ENCODE results near the gene MVB12A. TPM values are rescaled to one million over a fixed set of nuclear protein-coding genes. Genes with fewer than 3 reads are reported as not detected.
A peak's percentile ranks its signal among the peaks of the same experiment; 100 is the strongest.

MVB12A gene
- total and polyA plus RNA-seq, 9 of the 15 experiments (the other 6 are each of a cell fraction or from before 2014, with no cell fraction given) = 1.2 to 46.2 (median 22.4) TPM

DNA sequence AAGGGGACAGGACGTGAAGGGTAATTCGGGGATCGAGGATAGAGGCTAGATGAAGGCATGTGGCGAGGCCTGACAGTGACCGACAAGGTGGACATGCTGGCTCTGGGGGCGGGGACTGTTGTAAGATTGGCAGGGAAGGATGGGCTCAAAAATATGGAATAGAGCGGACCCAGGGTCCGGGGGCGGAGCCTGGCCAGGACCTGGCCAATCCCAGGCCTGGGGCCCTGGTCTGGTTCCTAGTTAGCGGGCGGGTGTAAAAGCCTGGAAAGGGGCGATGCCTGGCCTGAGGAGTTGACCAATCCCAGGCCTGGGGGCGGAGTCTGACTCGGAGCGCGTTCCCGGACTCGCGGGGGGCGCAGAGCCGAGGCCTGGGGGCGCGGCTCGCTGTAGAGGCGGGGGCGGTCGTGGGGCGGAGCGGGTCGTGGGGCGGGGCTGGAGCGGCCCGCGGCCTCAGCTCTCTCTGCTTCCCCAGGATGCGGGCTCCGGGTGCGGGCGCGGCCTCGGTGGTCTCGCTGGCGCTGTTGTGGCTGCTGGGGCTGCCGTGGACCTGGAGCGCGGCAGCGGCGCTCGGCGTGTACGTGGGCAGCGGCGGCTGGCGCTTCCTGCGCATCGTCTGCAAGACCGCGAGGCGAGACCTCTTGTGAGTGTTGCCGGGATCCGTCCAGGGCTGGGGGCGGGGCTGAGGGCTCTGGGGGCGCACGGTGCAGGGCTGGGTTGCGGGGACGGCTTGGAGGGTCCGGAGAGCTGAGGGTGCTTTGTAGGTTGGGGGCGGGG, 50.4 kb downstream of the MVB12A start, which contains the start of gene SLC27A1 (continued):
- TF ChIP-seq ZFP30 (CRISPR knock-in tag; IDR thresholded peaks at IDR 0.05; ENCODE audit: borderline replicate concordance) = no peak
- no peak for TF ChIP-seq ZNF347 (CRISPR knock-in tag; IDR thresholded peaks at IDR 0.05; ENCODE audit: low read depth)
- TF ChIP-seq, protein P1, sequence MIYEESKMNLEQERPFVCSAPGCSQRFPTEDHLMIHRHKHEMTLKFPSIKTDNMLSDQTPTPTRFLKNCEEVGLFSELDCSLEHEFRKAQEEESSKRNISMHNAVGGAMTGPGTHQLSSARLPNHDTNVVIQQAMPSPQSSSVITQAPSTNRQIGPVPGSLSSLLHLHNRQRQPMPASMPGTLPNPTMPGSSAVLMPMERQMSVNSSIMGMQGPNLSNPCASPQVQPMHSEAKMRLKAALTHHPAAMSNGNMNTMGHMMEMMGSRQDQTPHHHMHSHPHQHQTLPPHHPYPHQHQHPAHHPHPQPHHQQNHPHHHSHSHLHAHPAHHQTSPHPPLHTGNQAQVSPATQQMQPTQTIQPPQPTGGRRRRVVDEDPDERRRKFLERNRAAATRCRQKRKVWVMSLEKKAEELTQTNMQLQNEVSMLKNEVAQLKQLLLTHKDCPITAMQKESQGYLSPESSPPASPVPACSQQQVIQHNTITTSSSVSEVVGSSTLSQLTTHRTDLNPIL (CRISPR knock-in tag; IDR thresholded peaks at IDR 0.05) = no peak
- TF ChIP-seq ASH1L (IDR thresholded peaks at IDR 0.05; ENCODE audit: borderline replicate concordance, low read depth, partially characterized antibody) = no peak
- TF ChIP-seq, protein P2, sequence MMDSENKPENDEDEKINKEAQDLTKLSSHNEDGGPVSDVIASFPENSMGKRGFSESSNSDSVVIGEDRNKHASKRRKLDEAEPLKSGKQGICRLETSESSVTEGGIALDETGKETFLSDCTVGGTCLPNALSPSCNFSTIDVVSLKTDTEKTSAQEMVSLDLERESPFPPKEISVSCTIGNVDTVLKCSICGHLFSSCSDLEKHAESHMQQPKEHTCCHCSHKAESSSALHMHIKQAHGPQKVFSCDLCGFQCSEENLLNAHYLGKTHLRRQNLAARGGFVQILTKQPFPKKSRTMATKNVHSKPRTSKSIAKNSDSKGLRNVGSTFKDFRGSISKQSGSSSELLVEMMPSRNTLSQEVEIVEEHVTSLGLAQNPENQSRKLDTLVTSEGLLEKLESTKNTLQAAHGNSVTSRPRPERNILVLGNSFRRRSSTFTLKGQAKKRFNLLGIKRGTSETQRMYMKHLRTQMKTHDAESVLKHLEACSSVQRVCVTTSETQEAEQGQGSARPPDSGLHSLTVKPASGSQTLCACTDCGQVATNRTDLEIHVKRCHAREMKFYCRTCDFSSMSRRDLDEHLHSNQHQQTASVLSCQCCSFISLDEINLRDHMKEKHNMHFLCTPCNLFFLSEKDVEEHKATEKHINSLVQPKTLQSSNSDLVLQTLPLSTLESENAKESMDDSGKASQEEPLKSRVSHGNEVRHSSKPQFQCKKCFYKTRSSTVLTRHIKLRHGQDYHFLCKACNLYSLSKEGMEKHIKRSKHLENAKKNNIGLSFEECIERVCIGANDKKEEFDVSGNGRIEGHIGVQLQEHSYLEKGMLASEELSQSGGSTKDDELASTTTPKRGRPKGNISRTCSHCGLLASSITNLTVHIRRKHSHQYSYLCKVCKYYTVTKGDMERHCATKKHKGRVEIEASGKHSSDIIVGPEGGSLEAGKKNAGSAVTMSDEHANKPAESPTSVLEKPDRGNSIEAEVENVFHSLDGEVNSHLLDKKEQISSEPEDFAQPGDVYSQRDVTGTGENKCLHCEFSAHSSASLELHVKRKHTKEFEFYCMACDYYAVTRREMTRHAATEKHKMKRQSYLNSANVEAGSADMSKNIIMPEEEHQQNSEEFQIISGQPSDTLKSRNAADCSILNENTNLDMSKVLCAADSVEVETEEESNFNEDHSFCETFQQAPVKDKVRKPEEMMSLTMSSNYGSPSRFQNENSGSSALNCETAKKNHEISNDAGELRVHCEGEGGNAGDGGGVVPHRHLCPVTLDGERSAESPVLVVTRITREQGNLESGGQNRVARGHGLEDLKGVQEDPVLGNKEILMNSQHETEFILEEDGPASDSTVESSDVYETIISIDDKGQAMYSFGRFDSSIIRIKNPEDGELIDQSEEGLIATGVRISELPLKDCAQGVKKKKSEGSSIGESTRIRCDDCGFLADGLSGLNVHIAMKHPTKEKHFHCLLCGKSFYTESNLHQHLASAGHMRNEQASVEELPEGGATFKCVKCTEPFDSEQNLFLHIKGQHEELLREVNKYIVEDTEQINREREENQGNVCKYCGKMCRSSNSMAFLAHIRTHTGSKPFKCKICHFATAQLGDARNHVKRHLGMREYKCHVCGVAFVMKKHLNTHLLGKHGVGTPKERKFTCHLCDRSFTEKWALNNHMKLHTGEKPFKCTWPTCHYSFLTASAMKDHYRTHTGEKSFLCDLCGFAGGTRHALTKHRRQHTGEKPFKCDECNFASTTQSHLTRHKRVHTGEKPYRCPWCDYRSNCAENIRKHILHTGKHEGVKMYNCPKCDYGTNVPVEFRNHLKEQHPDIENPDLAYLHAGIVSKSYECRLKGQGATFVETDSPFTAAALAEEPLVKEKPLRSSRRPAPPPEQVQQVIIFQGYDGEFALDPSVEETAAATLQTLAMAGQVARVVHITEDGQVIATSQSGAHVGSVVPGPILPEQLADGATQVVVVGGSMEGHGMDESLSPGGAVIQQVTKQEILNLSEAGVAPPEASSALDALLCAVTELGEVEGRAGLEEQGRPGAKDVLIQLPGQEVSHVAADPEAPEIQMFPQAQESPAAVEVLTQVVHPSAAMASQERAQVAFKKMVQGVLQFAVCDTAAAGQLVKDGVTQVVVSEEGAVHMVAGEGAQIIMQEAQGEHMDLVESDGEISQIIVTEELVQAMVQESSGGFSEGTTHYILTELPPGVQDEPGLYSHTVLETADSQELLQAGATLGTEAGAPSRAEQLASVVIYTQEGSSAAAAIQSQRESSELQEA (IDR thresholded peaks at IDR 0.05; ENCODE audit: low read depth) = peak; percentile 72
- no peak for TF ChIP-seq ZKSCAN8 (CRISPR knock-in tag; IDR thresholded peaks at IDR 0.05)
- TF ChIP-seq TAL1 (IDR thresholded peaks at IDR 0.05) = no peak
- TF ChIP-seq MEIS2 (IDR thresholded peaks at IDR 0.05; ENCODE audit: partially characterized antibody) = peak; percentile 70
- TF ChIP-seq HEY1 (CRISPR knock-in tag; IDR thresholded peaks at IDR 0.05; ENCODE audit: borderline replicate concordance) = no peak
- peak; percentile 70 for TF ChIP-seq POLR2G (IDR thresholded peaks at IDR 0.05; ENCODE audit: low read depth, low read length)
- TF ChIP-seq MTA3 (IDR thresholded peaks at IDR 0.05; ENCODE audit: borderline replicate concordance) = no peak
- TF ChIP-seq TCF3 (CRISPR knock-in tag; IDR thresholded peaks at IDR 0.05) = 0 out of 2 replicates have a peak, but pooled peaks have one; percentile 6
- TF ChIP-seq BDP1 (IDR thresholded peaks at IDR 0.05; ENCODE audit: insufficient read depth, insufficient read length) = no peak
- TF ChIP-seq HMBOX1 (IDR thresholded peaks at IDR 0.05) = peak; percentile 60; the same call in 1 of the 2 replicates
- TF ChIP-seq NBN (IDR thresholded peaks at IDR 0.05; ENCODE audit: low read depth) = no peak
- no peak for TF ChIP-seq CBX5 (IDR thresholded peaks at IDR 0.05; ENCODE audit: borderline replicate concordance, low read depth)
- TF ChIP-seq SMARCC2 (IDR thresholded peaks at IDR 0.05; ENCODE audit: low read depth) = no peak
- no peak for TF ChIP-seq FUS (optimal IDR thresholded peaks at IDR 0.05; ENCODE audit: low read depth, low read length)
- no peak for TF ChIP-seq CREBBP (IDR thresholded peaks at IDR 0.05; ENCODE audit: low read depth, low read length)
